Activated CD4-positive, alpha-beta T cell treated with anti-CD3 and anti-CD28 coated beads, Interleukin-2, amount 10 ng/mL, durations not matched to agents 24 days and 14 days (primary cell): ENCODE measurements around the gene SLC25A42. TPM values are rescaled to one million over a fixed set of nuclear protein-coding genes. Genes with fewer than 3 reads are reported as not detected.
"Not testable (repeated sequence)": the region's sequence is repeated elsewhere in the genome, so short reads cannot be mapped to it uniquely, and the experiment has no call there.

Source experiments
- DNase-seq: peaks from one replicate; pipeline ENCODE4 v3.0.0; 2022
- H3K27ac Mint-ChIP-seq: one replicate; pipeline ENCODE4 v1.8.0; 2022; ENCODE audit warnings: mild to moderate bottlenecking, mixed read lengths
- H3K27me3 Mint-ChIP-seq: one replicate; pipeline ENCODE4 v1.8.0; 2022; ENCODE audit warnings: mixed read lengths
- H3K36me3 Mint-ChIP-seq: one replicate; pipeline ENCODE4 v1.8.0; 2022; ENCODE audit warnings: low read depth, mild to moderate bottlenecking, mixed read lengths
- H3K4me1 Mint-ChIP-seq: one replicate; pipeline ENCODE4 v1.8.0; 2021; ENCODE audit warnings: mixed read lengths
- H3K4me3 Mint-ChIP-seq: one replicate; pipeline ENCODE4 v1.8.0; 2022; ENCODE audit warnings: mild to moderate bottlenecking, moderate library complexity, mixed read lengths
- H3K9me3 Mint-ChIP-seq: one replicate; pipeline ENCODE4 v1.8.0; 2021; ENCODE audit warnings: mixed read lengths
- intact Hi-C: fragments of 100-400 bp; cut with micrococcal nuclease; formaldehyde crosslinking; loops from one replicate; pipeline ENCODE4 v1.15.1; 2023
- total RNA-seq: library from RNA; stranded (reverse); gene quantifications from 2 replicates; pipeline ENCODE4 v1.2.3, GENCODE V29; 2022

The SLC25A42 gene
- total RNA-seq, 1 donor from 2014 or later, result 8.0 TPM

DNA sequence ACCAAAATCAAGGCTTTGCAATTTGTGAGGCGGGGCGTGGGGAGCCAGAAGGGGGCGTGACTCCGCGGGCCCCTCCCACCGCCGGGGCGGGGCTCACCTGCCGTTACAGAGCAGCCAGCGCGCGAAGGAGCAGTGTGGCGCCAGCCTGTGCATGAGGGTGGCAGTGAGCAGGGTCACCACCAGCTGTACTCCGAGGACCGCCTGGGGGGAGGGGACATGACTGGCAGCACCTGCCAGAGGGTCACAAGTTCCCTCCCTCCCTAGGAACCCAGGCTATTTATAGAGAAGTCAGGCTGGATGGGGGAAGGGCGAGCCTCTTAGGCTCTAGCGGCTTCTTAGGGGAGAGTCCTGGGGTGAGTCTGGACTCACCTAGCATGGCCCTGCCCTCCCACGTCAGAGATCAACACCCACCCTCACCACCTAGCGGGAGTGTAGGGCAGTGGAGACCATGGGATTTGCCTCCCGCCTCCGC lies 70.9 kb downstream of the SLC25A42 start:
- Mint-ChIP-seq H3K9me3 (no peaks in the 10 kb centered on the region), H3K27ac (no peak overlapping the region), H3K36me3 (peaks cover 30% of the 10 kb centered on the region), H3K27me3 (no peaks in the 10 kb centered on the region), H3K4me1 (peaks cover 21% of the 10 kb centered on the region), H3K4me3 (no peak overlapping the region)
- DNase-seq, result peak; percentile 77
- intact Hi-C loops, result no loop called here

- peaks cover 25% of the 10 kb centered on the region for H3K36me3 Mint-ChIP-seq
- H3K9me3 Mint-ChIP-seq, DNase-seq, H3K4me3 Mint-ChIP-seq, H3K27ac Mint-ChIP-seq, H3K27me3 Mint-ChIP-seq, intact Hi-C loops: not testable (repeated sequence)
- H3K4me1 Mint-ChIP-seq, result peaks cover 21% of the 10 kb centered on the region
Measured at GRCh38 chr19:19135713-19136112, 71.9 kb downstream of the SLC25A42 start.

GRCh38 chr19:19137556-19138108 lies 73.8 kb downstream of the SLC25A42 start:
- Mint-ChIP-seq H3K4me1 (peaks cover 21% of the 10 kb centered on the region), H3K27ac (peak overlapping the region; percentile 98), H3K27me3 (no peaks in the 10 kb centered on the region), H3K36me3 (peaks cover 14% of the 10 kb centered on the region), H3K9me3 (no peaks in the 10 kb centered on the region), H3K4me3 (peak overlapping the region; percentile 99)
- DNase-seq, result no peak
- intact Hi-C loops, result loop anchor here (2.0 kb wide), 3 partner anchors 65 to 105 kb away; partner anchors contain the start of genes ARMC6, NR2C2AP, SLC25A42 and SUGP2

DNA sequence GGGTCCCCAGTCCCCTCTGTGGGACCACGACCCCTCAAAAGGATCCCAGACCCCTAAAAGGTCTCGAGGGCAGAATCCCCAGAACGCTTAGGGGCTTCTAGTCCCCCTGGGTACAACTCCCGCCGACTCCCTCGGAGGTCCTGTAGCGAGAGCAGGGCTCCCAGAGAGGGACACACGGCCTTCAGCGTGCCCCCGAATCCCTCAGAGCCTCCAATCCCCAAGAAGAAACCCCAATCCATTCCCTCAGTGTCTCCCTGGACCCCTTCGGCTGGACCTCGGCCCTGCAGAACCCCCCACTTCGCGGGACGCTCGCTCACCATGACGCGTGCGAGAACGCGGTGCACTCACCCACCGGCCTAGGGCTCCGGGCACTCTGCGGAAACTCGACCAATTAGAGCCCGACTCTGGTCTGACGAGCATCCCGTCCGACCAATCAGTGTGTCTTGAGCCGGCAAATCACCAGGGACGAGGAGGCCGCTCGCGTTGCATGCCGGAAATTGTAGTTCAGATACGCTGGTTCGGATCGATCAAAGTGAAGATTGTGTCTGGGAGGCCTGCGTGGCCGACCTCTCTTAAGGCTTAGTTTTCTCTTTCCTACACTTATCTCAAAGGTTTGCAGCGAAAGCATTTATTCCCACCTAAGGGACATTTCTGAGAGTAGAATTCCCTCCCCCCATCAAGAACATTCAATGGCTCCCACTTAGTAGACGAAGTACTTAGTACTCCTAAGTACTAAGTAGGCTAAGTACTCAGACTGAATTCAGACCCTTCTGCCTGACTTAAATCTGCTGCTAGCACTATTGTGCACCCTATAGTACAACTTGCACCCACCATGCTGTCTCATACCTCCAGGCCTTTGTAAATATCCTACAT lies 74.6 kb downstream of the SLC25A42 start, which contains the start of gene TMEM161A:
Gene TMEM161A (minus strand): TSS at position 370 of the 873 bp plus-strand sequence. CDS start 50 bp downstream, at position 320.
- no peaks in the 10 kb centered on the region for H3K27me3 Mint-ChIP-seq
- intact Hi-C loops, result loop anchor here (2.0 kb wide), 3 partner anchors 64 to 106 kb away; partner anchors contain the start of genes ARMC6, NR2C2AP, SLC25A42 and SUGP2
- peak; percentile 99 for DNase-seq
- H3K4me3 Mint-ChIP-seq, result peak within 1 kb of the TSS; percentile 99
- peaks cover 23% of the 10 kb centered on the region for H3K4me1 Mint-ChIP-seq
- H3K36me3 Mint-ChIP-seq, result peaks cover 10% of the 10 kb centered on the region
- H3K27ac Mint-ChIP-seq, result peak within 1 kb of the TSS; percentile 98
- H3K9me3 Mint-ChIP-seq, result no peaks in the 10 kb centered on the region

DNA sequence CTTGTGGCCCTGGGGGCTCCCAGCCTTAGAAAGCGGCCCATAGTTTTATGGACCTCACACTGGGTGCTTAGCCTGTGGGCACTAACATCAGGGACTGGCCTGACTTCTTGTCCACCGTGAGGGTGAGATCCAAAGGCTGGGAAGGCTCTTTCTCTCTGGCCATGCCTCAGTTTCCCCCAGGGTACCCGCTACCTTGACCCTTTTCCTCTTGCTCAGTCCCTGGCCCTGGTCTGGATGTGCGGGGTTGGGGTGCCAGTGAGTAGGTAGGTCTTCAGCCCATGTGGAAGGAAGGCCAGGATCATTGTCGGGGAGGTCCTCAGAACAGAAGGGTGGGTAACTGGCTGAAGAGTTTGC lies 76.1 kb downstream of the SLC25A42 start:
- no peak for DNase-seq
- Mint-ChIP-seq H3K36me3 (peaks cover 4% of the 10 kb centered on the region), H3K4me1 (peaks cover 23% of the 10 kb centered on the region), H3K27ac (no peak overlapping the region), H3K27me3 (no peaks in the 10 kb centered on the region), H3K9me3 (no peaks in the 10 kb centered on the region), H3K4me3 (no peak overlapping the region)
- intact Hi-C loops, result loop anchor here (1.0 to 2.0 kb wide), 4 partner anchors 63 to 107 kb away; partner anchors contain the start of genes ARMC6, NR2C2AP, SLC25A42 and SUGP2

- Mint-ChIP-seq H3K9me3 (no peaks in the 10 kb centered on the region), H3K27me3 (no peaks in the 10 kb centered on the region), H3K27ac (no peak overlapping the region), H3K36me3 (peaks cover 3% of the 10 kb centered on the region), H3K4me1 (peaks cover 20% of the 10 kb centered on the region), H3K4me3 (no peak overlapping the region)
- intact Hi-C loops, result no loop called here
- DNase-seq, result no peak
Measured at GRCh38 chr19:19140476-19140875, 76.7 kb downstream of the SLC25A42 start.

DNA sequence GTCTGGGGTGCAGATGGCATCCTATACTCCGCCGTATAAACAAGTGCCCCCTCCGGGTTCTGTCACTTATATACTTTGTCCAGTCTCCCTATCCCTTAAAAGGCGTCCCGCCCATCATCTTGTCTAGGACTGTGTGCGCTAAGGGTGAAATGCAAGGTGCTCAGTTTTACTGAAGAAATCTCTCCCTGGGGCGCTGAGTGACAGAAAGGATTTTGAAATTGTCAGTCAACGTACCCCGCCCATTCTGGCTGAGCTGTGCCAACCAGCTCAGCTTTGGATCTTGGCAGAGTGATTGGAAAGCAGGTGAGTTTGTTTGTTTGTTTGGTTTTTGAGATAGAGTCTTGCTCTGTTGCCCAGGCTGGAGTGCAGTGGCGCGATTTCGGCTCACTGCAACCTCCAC lies 78.6 kb downstream of the SLC25A42 start:
- H3K4me1 Mint-ChIP-seq, result peaks cover 14% of the 10 kb centered on the region
- no peak overlapping the region for H3K27ac Mint-ChIP-seq
- no peaks in the 10 kb centered on the region for H3K27me3 Mint-ChIP-seq
- no peak for DNase-seq
- H3K4me3 Mint-ChIP-seq, result no peak overlapping the region
- intact Hi-C loops, result no loop called here
- peaks cover 3% of the 10 kb centered on the region for H3K36me3 Mint-ChIP-seq
- H3K9me3 Mint-ChIP-seq, result no peaks in the 10 kb centered on the region

DNA sequence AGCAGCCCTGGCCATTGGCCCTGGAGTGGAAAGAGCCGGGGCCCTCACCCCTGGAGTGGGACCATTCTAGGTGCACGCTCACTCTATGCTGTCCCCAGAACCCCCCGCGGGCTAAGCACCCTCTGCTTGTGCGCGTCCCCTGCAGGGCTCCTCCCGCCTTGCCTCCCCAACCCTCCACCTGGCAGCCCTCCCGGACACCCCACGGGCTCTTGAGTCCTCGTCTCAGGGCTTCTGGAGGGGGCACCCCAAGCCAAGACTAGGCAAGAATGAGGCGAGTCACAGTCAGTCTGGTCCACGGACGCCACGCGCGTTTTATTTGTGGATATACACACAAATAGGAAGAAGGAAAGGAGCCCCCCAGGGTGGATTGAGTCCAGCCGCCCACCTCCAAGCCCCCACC lies 81.5 kb downstream of the SLC25A42 start:
- H3K4me3 Mint-ChIP-seq, result no peak overlapping the region
- H3K4me1 Mint-ChIP-seq, result peaks cover 2% of the 10 kb centered on the region

GRCh38 chr19:19145684-19146608 lies 82.2 kb downstream of the SLC25A42 start:
- DNase-seq, result peak; percentile 97
- Mint-ChIP-seq H3K4me3 (no peak overlapping the region), H3K4me1 (peaks cover 2% of the 10 kb centered on the region), H3K9me3 (no peaks in the 10 kb centered on the region), H3K27me3 (no peaks in the 10 kb centered on the region), H3K27ac (no peak overlapping the region), H3K36me3 (peaks cover 11% of the 10 kb centered on the region)
- intact Hi-C loops, result loop anchor here (1.0 to 5.0 kb wide), 4 partner anchors 29 to 216 kb away; partner anchors contain the start of genes MAU2 and SUGP1

More for the DNA sequence above, 81.5 kb downstream of the SLC25A42 start:
- Mint-ChIP-seq H3K36me3 (peaks cover 11% of the 10 kb centered on the region), H3K27ac (peak overlapping the region; percentile 45), H3K27me3 (no peaks in the 10 kb centered on the region), H3K9me3 (no peaks in the 10 kb centered on the region)
- intact Hi-C loops, result loop anchor here (5.0 kb wide), 1 partner anchor 217 kb away; no protein-coding TSS in a partner anchor
- no peak for DNase-seq

- Mint-ChIP-seq H3K4me1 (peaks cover 2% of the 10 kb centered on the region), H3K4me3 (no peak overlapping the region), H3K27ac (no peak overlapping the region), H3K27me3 (no peaks in the 10 kb centered on the region), H3K9me3 (no peaks in the 10 kb centered on the region), H3K36me3 (peaks cover 11% of the 10 kb centered on the region)
- intact Hi-C loops, result loop anchor here (1.0 to 5.0 kb wide), 4 partner anchors 28 to 215 kb away; partner anchors contain the start of genes MAU2 and SUGP1
- DNase-seq, result no peak
Measured at GRCh38 chr19:19146865-19147264, 83.1 kb downstream of the SLC25A42 start.

- no peak for DNase-seq
- Mint-ChIP-seq H3K27me3 (no peaks in the 10 kb centered on the region), H3K9me3 (no peaks in the 10 kb centered on the region), H3K36me3 (peaks cover 11% of the 10 kb centered on the region), H3K4me3 (no peak overlapping the region), H3K4me1 (peaks cover 2% of the 10 kb centered on the region), H3K27ac (no peak overlapping the region)
- intact Hi-C loops, result loop anchor here (5.0 kb wide), 1 partner anchor 215 kb away; no protein-coding TSS in a partner anchor
Measured at GRCh38 chr19:19147344-19147743, 83.5 kb downstream of the SLC25A42 start.

- not testable (repeated sequence) for H3K27me3 Mint-ChIP-seq, DNase-seq, H3K9me3 Mint-ChIP-seq, H3K4me1 Mint-ChIP-seq, H3K4me3 Mint-ChIP-seq, H3K27ac Mint-ChIP-seq
- H3K36me3 Mint-ChIP-seq, result peaks cover 11% of the 10 kb centered on the region
- intact Hi-C loops, result loop anchor here (5.0 kb wide), 1 partner anchor 214 kb away; no protein-coding TSS in a partner anchor
Measured at GRCh38 chr19:19148504-19148903, 84.7 kb downstream of the SLC25A42 start.

GRCh38 chr19:19149435-19149834 lies 85.6 kb downstream of the SLC25A42 start:
- Mint-ChIP-seq H3K27me3 (no peaks in the 10 kb centered on the region), H3K9me3 (no peaks in the 10 kb centered on the region), H3K4me1 (no peaks in the 10 kb centered on the region), H3K36me3 (peaks cover 11% of the 10 kb centered on the region), H3K4me3 (no peak overlapping the region), H3K27ac (no peak overlapping the region)
- DNase-seq, result no peak
- intact Hi-C loops, result loop anchor here (5.0 kb wide), 1 partner anchor 213 kb away; no protein-coding TSS in a partner anchor
